DMS 273 (cell line): ENCODE data around the gene HHATL.
A peak's percentile ranks its signal among the peaks of the same experiment; 100 is the strongest.

ENCODE experiments used
- DNase-seq: peaks from one replicate; lab custom pipeline; 2025; ENCODE audit not compliant: unreplicated experiment; lab: John Stamatoyannopoulos, UW

HHATL gene

DNA sequence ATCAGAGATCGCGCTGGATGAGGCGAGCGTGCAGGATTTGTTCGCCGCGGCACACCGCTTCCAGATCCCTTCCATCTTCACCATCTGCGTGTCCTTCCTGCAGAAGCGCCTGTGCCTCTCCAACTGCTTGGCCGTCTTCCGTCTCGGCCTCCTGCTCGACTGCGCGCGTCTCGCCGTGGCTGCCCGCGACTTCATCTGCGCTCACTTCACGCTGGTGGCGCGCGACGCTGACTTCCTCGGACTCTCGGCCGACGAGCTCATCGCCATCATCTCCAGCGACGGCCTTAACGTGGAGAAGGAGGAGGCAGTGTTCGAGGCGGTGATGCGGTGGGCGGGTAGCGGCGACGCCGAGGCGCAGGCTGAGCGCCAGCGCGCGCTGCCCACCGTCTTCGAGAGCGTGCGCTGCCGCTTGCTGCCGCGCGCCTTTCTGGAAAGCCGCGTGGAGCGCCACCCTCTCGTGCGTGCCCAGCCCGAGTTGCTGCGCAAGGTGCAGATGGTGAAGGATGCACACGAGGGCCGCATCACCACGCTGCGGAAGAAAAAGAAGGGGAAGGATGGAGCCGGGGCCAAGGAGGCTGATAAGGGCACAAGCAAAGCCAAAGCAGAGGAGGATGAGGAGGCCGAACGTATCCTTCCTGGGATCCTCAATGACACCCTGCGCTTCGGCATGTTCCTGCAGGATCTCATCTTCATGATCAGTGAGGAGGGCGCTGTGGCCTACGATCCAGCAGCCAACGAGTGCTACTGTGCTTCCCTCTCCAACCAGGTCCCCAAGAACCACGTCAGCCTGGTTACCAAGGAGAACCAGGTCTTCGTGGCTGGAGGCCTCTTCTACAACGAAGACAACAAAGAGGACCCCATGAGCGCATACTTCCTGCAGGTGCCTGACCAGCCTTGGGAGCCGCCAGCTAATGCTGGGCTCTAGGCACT lies 16.4 kb downstream of the HHATL start:
- no peak for DNase-seq

DNA sequence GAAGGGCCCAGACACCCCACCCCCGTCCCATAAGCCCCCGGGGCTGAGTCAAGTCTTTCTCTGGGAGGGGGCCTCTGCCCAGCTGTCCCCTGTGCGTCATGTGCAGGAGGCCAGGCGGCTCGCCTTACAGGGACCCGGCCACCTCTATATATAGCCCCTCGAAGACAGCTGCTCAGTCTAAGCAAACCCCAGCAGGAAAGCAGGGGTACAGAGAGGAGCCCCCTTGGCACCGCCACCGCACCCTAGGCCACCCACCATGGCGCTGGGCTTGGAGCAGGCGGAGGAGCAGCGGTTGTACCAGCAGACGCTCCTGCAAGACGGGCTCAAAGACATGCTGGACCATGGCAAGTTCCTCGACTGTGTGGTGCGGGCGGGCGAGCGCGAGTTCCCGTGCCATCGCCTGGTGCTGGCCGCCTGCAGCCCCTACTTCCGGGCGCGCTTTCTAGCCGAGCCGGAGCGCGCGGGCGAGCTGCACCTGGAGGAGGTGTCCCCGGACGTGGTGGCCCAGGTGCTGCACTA lies 17.2 kb downstream of the HHATL start, which contains the start of gene KLHL40:
TSS of gene KLHL40 (plus strand) at position 175 of the 519 bp plus-strand sequence. CDS start at position 257, 82 bp downstream.
- DNase-seq, result no peak

DNA sequence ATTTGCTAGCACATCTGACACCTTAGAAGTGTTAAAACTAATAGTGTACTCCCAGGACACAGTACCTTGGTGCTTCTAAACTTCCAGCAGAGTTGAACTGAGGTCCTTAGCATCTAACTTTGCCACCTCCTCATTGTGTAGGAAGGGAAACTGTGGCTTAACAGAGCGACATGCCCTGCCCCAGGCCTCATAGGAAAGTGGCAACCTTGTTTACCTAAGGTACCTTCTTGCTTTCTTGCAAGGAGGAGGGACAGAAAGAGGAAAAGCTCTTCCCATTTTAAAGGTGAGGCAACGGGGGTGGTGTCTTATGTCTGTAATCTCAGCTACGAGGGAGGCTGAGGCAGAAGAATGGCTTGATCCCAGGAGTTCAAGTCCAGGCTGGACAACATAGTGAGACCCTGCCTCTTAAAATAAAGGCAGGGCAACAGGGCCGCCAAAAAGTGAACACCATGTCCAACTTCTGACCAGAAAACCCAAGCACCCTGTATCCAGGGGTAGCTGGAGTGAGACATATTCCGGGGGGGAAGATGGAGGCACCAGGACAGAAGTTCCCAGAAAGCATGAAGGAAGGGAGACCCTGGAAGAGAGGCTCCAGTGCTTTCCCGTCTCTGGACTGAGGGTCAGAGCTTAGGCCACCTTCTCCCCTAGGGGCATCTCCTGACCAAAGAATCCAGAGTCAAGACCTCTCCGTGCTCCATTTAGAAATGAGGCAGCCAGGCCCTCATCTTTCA lies 17.8 kb downstream of the HHATL start:
- no peak for DNase-seq

DNA sequence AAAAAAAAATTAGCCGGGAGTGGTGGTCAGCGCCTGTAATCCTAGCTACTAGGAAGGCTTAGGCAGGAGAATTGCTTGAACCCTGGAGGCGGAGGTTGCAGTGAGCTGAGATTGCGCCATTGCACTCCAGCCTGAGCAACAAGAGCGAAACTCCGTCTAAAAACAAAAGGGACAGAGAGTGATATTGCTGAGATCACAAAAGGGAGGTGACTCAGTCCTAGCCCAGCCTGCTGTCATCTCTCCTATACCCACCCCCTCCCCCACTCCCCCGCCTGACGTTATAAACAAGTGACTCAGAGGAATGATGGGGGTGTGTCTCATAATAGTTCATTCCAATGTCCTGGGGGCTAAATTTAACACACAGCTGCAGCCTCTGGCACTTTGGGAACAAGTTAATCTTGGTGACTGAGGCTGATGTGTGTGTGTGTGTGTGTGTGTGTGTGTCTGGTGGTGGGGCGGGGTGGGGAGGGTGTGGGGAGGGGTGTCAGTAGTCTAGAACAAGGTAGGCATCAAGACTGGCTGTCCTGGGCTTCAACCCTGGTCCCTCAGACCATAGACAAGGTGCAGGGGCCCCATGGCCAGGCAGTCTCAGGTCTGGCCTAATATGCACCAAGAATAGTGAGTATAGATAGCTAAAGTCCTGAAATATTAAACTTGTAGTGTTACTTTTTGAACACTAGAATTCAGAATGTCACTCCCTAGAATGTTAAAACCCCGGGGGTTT lies 18.6 kb downstream of the HHATL start:
- peak; percentile 18 for DNase-seq

DNA sequence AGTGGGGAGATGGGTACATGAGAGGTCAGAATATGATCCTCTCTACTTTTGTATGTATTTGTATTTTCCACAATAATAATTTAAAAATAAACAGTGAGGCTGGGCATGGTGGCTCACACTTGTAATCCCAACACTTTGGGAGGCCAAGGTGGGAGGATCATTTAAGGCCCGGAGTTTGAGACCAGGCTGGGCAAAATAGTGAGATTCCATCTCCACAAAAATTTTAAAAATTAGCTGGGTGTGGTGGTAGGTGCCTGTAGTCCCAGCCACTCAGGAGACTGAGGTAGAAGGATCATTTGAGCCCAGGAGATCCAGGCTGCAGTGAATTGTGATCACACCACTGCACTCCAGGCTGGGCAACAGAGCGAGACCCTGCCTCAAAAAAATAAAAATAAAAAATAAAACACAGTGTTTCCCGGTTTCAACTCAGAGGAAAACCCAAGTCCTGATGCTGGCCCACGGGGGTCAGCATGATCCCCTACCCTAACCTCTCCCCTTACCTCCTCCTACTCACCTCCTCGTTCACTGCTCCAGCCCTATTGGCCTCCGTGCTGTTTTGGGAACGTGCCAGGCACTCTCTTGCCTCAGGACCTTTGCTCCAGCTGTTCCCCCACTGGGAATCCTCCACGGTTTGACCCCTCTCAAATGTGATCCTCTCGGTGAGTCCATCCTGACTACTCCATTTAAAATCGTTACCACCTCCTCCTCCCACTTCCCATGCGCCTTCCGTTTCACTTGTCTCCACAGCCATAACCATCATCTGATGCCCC lies 20.1 kb downstream of the HHATL start:
- DNase-seq, result no peak

DNA sequence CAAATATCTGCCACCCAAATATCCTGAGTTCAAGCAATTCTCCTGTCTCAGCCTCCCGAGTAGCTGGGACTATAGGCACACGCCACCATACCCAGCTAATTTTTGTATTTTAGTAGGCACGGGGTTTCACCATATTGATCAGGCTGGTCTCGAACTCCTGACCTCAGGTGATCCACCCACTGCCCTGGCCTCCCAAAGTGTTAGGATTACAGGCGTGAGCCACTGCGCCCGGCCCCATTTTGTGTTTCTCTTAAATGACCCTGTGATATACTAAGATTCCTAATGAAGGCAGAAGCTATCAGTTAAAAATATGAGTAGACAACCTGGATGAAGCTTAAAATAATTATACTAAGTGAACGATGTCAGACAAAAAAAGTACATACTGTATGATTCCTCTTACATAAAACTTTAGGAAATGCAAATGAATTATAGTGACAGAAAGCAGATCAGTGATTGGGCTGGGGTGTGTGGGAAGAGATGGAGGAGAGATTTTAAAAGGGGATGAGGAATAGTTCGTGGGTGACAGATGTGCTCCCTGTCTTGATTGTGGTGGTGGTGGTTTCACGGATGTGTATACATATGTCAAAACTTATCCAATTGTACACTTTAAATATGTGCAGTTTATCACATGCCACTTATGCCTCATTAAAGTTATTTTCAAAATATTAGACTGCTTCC lies 21.1 kb downstream of the HHATL start:
- DNase-seq, result no peak

DNA sequence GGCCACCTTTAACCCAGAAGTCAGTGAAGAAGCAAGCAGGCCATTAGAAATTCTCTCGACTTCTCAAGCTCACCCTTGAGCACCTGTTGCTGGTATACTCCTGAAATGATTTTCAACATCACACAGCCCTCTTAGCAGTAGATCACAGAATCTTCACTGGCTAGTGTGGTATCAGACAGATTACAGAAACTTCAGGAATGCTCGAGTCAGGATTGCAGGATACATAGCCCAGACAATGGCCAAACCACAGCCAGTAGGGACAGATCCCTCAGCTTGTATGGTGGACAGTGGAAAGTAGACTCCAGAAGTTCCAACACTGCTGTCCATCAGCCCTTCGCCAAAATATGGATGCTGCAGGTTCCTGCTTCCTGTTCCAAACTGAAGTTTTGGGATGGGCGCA lies 21.8 kb downstream of the HHATL start:
- DNase-seq, result no peak

DNA sequence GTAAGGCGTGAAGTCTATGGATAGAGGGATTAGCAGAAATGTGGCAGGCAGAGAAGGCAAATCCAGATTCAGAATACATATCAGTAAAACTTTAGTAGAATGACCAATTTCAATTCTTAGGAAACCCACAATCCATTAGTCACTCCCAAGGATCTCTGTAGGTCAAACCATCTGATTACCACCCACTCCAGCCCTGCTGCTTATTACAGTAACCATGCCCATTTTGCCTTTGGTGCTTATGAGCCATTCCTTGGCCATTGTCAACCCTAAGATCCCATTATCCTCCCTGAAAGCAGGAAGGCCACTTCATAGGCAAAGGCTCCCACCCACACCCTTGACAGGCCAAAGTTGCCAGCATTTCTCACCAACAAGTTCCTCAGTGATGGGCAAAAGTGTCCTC lies 22.3 kb downstream of the HHATL start:
- no peak for DNase-seq

DNA sequence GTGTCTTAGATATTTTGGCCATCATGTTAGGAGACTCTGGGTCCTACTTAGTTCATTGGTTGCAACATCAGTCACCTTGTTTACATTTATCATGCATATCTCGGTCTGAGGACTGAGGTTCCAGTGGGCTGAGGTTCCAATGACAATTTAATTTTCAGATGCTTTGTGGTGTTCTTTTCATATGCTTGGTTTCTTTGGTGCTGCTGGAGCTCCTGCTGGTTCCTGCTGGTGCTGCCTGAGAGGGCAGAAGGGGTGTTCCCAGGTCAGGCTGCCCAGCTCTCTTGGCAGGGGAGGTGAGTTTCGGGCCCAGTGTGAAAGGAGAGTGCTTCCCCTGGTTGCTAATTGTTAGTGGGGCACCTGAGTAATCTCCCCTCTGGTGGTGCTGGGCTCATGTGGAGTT lies 24.2 kb downstream of the HHATL start:
- no peak for DNase-seq

DNA sequence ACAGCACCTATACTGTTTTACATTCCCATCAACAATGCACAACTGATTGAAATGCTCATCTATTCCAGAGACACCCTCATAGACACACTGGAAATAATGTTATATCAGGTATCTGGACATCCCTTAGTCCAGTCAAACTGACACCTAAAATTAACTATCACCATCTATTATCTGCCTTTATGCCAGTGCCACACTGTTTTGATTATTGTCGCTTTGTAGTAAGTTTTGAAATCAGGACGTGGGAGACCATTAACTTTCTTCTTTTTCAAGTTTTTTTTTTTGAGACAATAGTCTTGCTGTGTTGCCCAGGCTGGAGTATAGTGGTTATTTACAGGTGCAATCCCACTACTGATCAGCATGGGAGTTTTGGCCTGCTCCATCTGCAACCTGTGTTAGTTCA lies 26.7 kb downstream of the HHATL start:
- no peak for DNase-seq

DNA sequence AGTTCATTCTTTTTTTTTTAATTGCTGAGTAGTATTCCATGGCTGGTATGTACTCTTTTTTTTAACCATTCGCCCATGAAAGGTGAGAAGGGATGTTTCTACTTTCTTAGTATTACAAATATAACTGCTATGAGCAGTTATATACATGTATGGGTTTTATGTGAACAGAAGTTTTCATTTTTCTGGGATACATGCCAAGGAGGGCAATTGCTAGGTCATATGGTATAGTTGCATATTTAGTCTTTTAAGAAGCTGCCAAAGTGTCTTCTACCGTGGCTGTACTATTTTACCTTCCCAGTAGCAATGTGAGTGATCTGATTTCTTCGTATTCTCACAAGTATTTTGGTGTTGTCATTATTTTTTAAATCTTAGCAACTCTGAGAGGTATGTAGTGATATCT lies 28.5 kb downstream of the HHATL start:
- DNase-seq, result peak; percentile 41

DNA sequence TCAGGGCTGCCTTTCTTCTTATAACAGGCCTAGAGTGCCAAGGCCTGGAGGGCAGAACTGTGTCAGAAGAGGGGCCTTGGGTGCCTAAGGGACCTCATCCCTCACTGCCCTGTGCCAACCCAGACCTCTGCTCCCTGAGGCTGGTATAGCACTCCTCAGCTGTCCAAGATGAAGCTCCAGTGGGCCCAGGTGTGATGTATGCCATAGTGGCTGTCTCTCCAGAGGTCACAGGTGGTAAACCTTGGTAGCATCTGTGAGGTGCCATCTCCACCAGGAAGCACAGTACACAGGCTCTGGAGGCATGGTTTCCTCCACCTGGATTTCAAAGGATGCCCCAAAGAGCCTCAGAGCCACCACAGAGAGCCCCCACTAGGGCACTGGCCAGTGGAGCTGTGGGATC lies 29.5 kb downstream of the HHATL start:
- DNase-seq, result no peak

DNA sequence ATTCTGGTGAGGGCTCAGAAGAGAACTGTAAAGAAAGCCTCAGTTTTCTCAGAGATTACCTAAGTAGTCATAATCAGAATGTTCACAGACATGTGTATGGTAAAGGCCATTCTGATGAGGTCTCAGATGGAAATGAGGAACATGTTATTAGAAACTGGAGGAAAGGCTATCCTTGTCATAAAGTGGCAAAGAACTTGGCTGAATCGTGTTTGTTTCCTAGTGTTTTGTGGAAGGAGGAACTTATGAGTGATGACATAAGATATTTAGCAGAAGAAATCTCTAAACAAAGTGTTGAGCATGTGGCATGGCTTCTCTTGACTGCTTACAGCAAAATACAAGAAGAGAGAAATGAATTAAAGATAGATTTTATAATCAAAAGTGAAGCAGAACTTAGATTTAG lies 30.1 kb downstream of the HHATL start:
- no peak for DNase-seq

DNA sequence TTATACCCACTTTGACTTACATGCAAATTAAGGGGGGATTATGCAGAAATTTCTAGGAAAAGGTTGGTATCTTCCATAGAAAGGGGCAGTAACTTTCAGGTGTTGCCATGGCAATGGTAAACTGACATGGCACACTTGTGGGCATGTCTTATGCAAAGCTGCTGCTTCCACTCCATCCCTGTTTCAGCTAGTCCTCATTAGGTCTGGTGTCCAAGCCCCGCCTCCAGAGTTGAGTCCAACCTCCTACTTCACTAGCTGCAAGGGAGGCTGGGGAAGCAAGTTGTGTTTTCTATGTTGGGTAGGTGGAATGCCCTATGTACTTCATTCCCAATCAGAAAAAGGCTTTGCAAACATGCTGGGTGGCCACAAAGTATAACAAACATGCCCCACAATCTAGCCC lies 31.9 kb downstream of the HHATL start:
- peak; percentile 10 for DNase-seq

DNA sequence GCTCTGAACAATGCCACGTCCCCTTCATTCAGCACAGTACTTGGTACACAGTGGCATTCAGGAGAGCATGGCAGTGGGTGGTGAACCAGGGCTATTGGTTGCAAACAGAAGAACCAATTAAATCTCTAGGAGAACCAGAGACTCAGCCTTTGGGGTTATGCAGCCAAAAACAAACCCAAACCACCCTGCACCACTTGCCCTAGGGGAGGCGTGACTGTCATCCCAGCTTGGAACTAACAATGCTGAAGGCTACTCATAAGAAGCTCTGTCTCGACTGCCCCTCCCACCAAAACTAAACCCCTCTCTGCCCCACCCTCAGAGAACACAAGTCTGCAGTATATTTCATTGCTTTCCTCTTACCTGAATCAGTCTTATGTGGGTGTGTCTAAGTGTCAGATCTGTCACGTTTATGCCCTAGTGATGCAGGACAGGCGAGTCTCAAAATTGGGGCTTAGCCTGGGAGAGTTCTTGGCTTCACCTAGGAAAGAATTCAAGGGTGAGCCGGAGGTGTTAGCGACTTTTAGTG lies 32.5 kb downstream of the HHATL start:
- no peak for DNase-seq

DNA sequence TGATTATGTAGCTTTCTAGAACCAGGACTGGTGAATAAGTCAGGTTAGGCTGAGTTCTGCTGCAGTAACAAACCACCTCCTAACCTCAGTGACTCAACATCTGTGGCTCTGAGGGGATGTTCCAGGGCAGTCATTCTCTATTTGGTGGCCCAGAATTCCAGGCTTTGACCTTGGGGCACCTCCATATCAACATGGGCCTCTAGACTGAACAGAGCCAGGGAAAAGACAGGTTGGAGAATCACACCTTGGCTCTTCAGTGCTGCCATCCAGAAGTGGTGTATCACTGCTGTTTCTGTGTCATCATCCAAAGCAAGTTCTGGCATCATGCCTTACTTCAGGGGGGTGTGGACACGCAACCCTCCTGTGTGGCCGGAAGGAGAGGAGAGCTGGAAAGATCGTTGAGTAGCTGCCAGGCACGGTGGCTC lies 33.8 kb downstream of the HHATL start:
- no peak for DNase-seq

DNA sequence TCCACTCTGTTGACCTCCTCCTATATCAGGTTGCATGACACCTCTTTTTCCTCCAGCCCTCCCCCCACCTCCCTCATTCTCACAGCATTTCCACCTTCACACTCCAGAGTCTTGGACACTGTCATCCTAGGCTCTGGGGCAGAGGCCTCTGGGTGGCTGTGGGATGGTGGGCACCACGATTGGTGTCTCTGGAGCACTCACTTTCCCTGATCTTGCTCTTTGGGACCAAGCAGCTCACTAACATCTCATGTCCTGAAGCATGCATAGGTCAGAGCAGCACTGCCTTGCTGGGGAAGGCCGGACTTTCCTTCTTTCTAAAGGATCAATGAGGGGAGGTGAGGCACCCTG lies 34.2 kb downstream of the HHATL start:
- no peak for DNase-seq

DNA sequence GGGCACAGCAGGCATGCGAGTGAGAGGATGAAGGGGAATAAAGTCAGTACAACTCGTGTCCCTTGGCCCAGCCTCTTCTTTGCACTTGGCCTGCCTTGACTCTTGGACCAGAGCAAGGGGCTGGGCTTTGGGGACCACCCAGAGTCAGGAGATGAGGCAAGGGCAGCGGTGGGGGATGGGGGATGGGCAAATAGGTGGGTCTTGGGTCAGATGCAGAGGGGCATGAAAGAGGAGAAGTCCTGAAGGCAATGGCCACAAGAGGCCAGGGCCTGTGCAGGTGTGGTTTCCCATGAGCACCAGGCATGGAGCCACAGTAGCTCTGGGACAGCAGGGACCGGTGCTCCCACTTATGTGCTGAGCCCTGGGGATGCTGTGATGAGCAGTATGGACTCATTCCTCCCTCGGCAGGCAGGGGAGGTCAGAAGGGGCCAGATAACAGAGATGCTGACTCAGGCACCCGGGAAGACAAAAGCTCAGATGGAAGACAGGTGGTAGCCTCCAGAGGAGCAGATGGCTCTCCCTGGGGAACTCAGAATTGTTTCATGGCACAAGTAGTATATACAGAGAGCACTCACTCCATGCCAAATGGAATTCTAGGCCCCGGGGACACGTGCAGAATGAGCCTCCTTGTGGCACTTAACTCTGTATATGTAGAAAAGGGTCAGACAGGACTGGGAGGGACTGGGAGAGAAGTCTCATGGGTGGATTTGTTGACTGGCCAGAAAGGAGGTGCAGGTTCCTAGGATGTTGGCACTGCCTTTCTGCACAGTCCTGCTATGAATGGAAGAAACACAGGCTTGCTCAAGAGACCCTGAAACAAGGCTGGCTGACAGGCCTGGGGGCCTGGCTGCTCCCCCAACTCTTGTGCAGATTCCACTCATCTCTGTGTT lies 34.8 kb downstream of the HHATL start:
- DNase-seq, result peak; percentile 92

DNA sequence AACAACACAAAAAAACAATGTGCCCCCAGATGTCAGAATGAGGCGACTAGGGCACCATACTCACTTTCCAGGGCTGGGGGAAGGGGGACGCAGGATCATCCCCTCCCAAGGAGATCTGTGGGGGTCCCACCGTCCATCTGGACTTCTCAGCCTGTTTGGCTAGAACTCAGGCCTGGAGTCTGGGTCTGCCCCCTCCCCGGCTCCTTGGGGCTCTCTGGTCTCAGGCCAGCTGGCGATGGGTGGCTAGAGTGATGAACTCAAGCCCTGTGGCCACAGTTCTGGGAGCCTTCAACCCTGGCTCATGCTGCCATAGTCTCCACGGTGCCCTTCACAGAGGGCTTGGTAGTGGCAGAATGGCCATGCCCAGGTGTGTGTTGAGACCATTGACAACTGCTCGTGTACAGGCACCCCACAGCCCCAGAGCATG lies 35.5 kb downstream of the HHATL start:
- DNase-seq, result no peak
